K562 (cell line): ENCODE measurements around the gene NUP62CL. TPM values are rescaled to one million over a fixed set of nuclear protein-coding genes. Genes with fewer than 3 reads are reported as not detected.
A peak's percentile ranks its signal among the peaks of the same experiment; 100 is the strongest.

Experiments
- ATAC-seq: fragments of 200-7000 bp; cut with Tn5 transposase; 3 replicates; pipeline ENCODE4 v1.9.1; 2020; ENCODE audit warnings: moderate library complexity
- BruUV-seq: library from RNA; stranded (reverse); fragments of 400-500 nt; replicated peaks from 2 replicates; lab custom pipeline; 2021; lab: Mats Ljungman, UMichigan
- CTCF ChIA-PET: fragments of 300-600 bp; formaldehyde crosslinking; extraction: SDS; loops from one replicate; lab custom pipeline; 2021; ENCODE audit warnings: low intra/inter-chr PET ratio; lab: Yijun Ruan, JAX
- POLR2A ChIA-PET: fragments of 300-600, 350-650 bp; sonication (Branson Sonifier 250); formaldehyde crosslinking; extraction: SDS; loops from one replicate; lab custom pipeline; 2021; ENCODE audit warnings: antibody characterized with exemption, inconsistent platforms; lab: Yijun Ruan, JAX
- DNase-seq, 4 experiments: peaks; one replicate each; pipeline versions ENCODE4 v3.0.0 to v3.0.0-alpha.2; 2011 to 2018; ENCODE audit warnings: low spot score in 3 of 4, mixed read lengths in 3 of 4; ENCODE audit errors: extremely low read depth in 1 of 4
- FAIRE-seq: peaks from 2 replicates; lab custom pipeline; 2011; peaks lifted over from hg19 to GRCh38; lab: Jason Lieb, UNC
- H2AFZ ChIP-seq: 2 replicates; pipeline ENCODE4 v1.6.0; 2011; ENCODE audit warnings: low read depth, low read length, control low read depth, inconsistent platforms
- H3K27ac ChIP-seq: fragments of 200-600 bp; 3 replicates; pipeline ENCODE4 v1.8.0; 2011; ENCODE audit warnings: low read depth, mild to moderate bottlenecking, control low read depth, inconsistent platforms, low read length, moderate library complexity, mixed read lengths; ENCODE audit errors: extremely low read depth
- H3K27me3 ChIP-seq, 2 experiments: fragments of 300-600 bp in 1 of 2; 2 replicates in 1 of 2; 3 replicates in 1 of 2; pipeline versions ENCODE4 v1.6.0 to v1.8.0; 2011; ENCODE audit warnings: inconsistent platforms in 2 of 2, low read length in 2 of 2, mild to moderate bottlenecking in 1 of 2, mixed read lengths in 1 of 2, moderate library complexity in 1 of 2; ENCODE audit not compliant: control insufficient read depth in 2 of 2, insufficient read depth in 2 of 2
- H3K36me3 ChIP-seq: fragments of 300-600 bp; 3 replicates; pipeline ENCODE4 v1.8.0; 2011; ENCODE audit warnings: mild to moderate bottlenecking, low read length, inconsistent platforms; ENCODE audit not compliant: control insufficient read depth, insufficient read depth
- H3K4me1 ChIP-seq, 2 experiments: fragments of 200-600 bp in 1 of 2; replicated peaks in 1 of 2; 2 replicates in 1 of 2; 3 replicates in 1 of 2; pipeline versions ENCODE4 v1.5.1 to v1.8.0; 2011; ENCODE audit warnings: inconsistent platforms in 2 of 2, low read length in 2 of 2, mild to moderate bottlenecking in 1 of 2, mixed read lengths in 1 of 2, moderate library complexity in 1 of 2; ENCODE audit not compliant: control insufficient read depth in 2 of 2, insufficient read depth in 2 of 2
- H3K4me2 ChIP-seq: 2 replicates; pipeline ENCODE4 v1.6.1; 2011; ENCODE audit warnings: low read length, control low read depth, inconsistent platforms, mixed read lengths; ENCODE audit not compliant: insufficient read depth
- H3K4me3 ChIP-seq: fragments of 200-600 bp; sonication (generic), shearing (Covaris generic); 2 replicates; pipeline ENCODE4 v1.5.1; 2016; ENCODE audit warnings: control low read depth, inconsistent platforms
- H3K79me2 ChIP-seq: fragments of 200-600 bp; 3 replicates; pipeline ENCODE4 v1.8.0; 2011; ENCODE audit warnings: low read length, inconsistent platforms; ENCODE audit not compliant: control insufficient read depth, insufficient read depth
- H3K9ac ChIP-seq, 2 experiments: 2 replicates each; pipeline versions ENCODE4 v1.6.0 to v1.6.1; 2011; ENCODE audit warnings: low read depth in 2 of 2, low read length in 2 of 2, control low read depth in 1 of 2, inconsistent platforms in 1 of 2, mild to moderate bottlenecking in 1 of 2, mixed read lengths in 1 of 2; ENCODE audit not compliant: insufficient read depth in 1 of 2
- H3K9me1 ChIP-seq: one replicate; pipeline ENCODE4 v1.6.0; 2011; ENCODE audit warnings: inconsistent platforms, mild to moderate bottlenecking, low read length, moderate library complexity; ENCODE audit not compliant: control insufficient read depth, insufficient read depth
- H3K9me3 ChIP-seq: replicated peaks from 2 replicates; pipeline ENCODE4 v1.5.1; 2011; ENCODE audit warnings: low read depth, low read length, inconsistent platforms; ENCODE audit not compliant: control insufficient read depth, insufficient read depth
- H4K20me1 ChIP-seq: replicated peaks from 2 replicates; pipeline ENCODE4 v1.6.1; 2011; ENCODE audit warnings: low read length, inconsistent platforms, mixed read lengths; ENCODE audit not compliant: control insufficient read depth, insufficient read depth
- CHAMP1 ChIP-seq: fragments of 450-650 bp; IDR thresholded peaks from 2 replicates; pipeline ENCODE4 v1.6.1; 2016; ENCODE audit warnings: mild to moderate bottlenecking
- E2F5 ChIP-seq: sonication (generic); formaldehyde crosslinking; IDR thresholded peaks from 2 replicates; pipeline ENCODE4 v1.8.0; 2022; ENCODE audit warnings: mild to moderate bottlenecking, missing genetic modification reagents
- L3MBTL2 ChIP-seq: fragments of 450-650 bp; IDR thresholded peaks from 2 replicates; pipeline ENCODE4 v1.6.1; 2016; ENCODE audit warnings: mild to moderate bottlenecking, moderate library complexity
- MEIS2 ChIP-seq: fragments of 450-650 bp; IDR thresholded peaks from 2 replicates; pipeline ENCODE4 v1.6.1; 2014; ENCODE audit warnings: mild to moderate bottlenecking; ENCODE audit not compliant: partially characterized antibody
- MYNN ChIP-seq, 2 experiments: sonication (generic); formaldehyde crosslinking in 1 of 2; IDR thresholded peaks; 2 replicates each; pipeline versions ENCODE4 v1.5.0 to v1.6.1; 2016 to 2020; ENCODE audit warnings: antibody characterized with exemption in 1 of 2, missing genetic modification reagents in 1 of 2
- NFXL1 ChIP-seq: fragments of 450-650 bp; formaldehyde crosslinking; IDR thresholded peaks from 2 replicates; pipeline ENCODE4 v1.4.0; 2021; ENCODE audit warnings: mild to moderate bottlenecking
- POLR2A ChIP-seq: fragments of 450-650 bp; conservative IDR thresholded peaks from 2 replicates; pipeline ENCODE4 v1.6.1; 2016
- TAF15 ChIP-seq: fragments of 200-400 bp; formaldehyde crosslinking; IDR thresholded peaks from 2 replicates; pipeline ENCODE4 v1.6.1; 2017; ENCODE audit warnings: mild to moderate bottlenecking, low read depth, low read length, moderate library complexity
- ZNF431 ChIP-seq: sonication (generic); formaldehyde crosslinking; IDR thresholded peaks from 2 replicates; pipeline ENCODE4 v1.8.0; 2022; ENCODE audit warnings: mild to moderate bottlenecking, missing genetic modification reagents
- ZNF518B ChIP-seq: fragments of 250-450 bp; sonication (Bioruptor Pico); IDR thresholded peaks from 2 replicates; pipeline ENCODE4 v1.5.0; 2021; ENCODE audit warnings: mild to moderate bottlenecking, moderate library complexity
- WGBS: fragments of 100-300 bp; shearing (Covaris generic); methylation state at CpG from one replicate; pipeline ENCODE4 v1.1.6; 2016; ENCODE audit warnings: low coverage, mixed read lengths; ENCODE audit not compliant: insufficient coverage; ENCODE audit errors: missing lambda C conversion rate; 5-methylcytosine and 5-hydroxymethylcytosine counted together
- in situ Hi-C: fragments of 300-500 bp; cut with MboI; formaldehyde crosslinking; loops from 4 replicates; pipeline ENCODE4 v1.15.0; 2018; ENCODE audit warnings: inconsistent platforms, mixed read lengths
- intact Hi-C: fragments of 100-400 bp; cut with micrococcal nuclease; formaldehyde crosslinking; loops from 2 replicates; pipeline ENCODE4 v1.14.2; 2022
- polyA plus RNA-seq, 8 experiments: library from polyadenylated mRNA; depleted of rRNA in 4 of 8; stranded (reverse) in 5 of 8; unstranded in 3 of 8; fragments of >200 nt; fragmentation: Nextera tagmentation in 2 of 8; fragmentation: Illumina TruSeq in 1 of 8; extraction: Ambion mirVana in 2 of 8; extraction: Trizol in 1 of 8; gene quantifications; 2 replicates each; pipeline versions ENCODE4 v1.2.1 to v1.2.3, GENCODE V29; 2011 to 2014; ENCODE audit warnings: inconsistent platforms in 1 of 8, missing spikeins in 1 of 8
- total RNA-seq, 7 experiments: library from RNA; depleted of rRNA in 6 of 7; stranded (reverse); fragments of >200 nt in 6 of 7; fragmentation: Illumina TruSeq in 2 of 7; extraction: Trizol in 2 of 7; gene quantifications; 2 replicates each; pipeline versions ENCODE4 v1.2.1 to v1.2.3, GENCODE V29; 2011 to 2021; ENCODE audit warnings: low replicate concordance in 1 of 7

Gene NUP62CL
- total and polyA plus RNA-seq, 9 of the 15 experiments (the other 6 are each of a cell fraction or from before 2014, with no cell fraction given), result 29.7 to 101 (median 42.7) TPM

- intact Hi-C loops (no loop called here), in situ Hi-C loops (no loop called here)
- TF ChIP-seq ZNF431 (CRISPR knock-in tag) (no peak), MEIS2 (peak; percentile 48)
- Histone ChIP-seq H3K36me3 (no peaks in the 10 kb centered on the region), H3K9me1 (no peaks in the 10 kb centered on the region), H4K20me1 (no peaks in the 10 kb centered on the region), H2AFZ (no peak overlapping the region), H3K9ac (no peak overlapping the region), H3K4me2 (no peak overlapping the region), H3K27me3 (no peaks in the 10 kb centered on the region), H3K27ac (no peak overlapping the region), H3K9me3 (no peaks in the 10 kb centered on the region), H3K79me2 (no peaks in the 10 kb centered on the region), H3K4me3 (no peak overlapping the region), H3K4me1 (peaks cover 0 to 5% of the 10 kb centered on the region in 2 experiments; a peak in 2 of 5 replicates)
- ChIA-PET POLR2A (no interaction called here), CTCF (no interaction called here)
- 75% methylated on average over 1 of the region's 1 CpG for WGBS
- no TSS peak for BruUV-seq
- DNase-seq (no peak), ATAC-seq (no peak), FAIRE-seq (no peak)
Observed at GRCh38 chrX:107226757-107227156, 20.5 kb upstream of the NUP62CL start.

- no TSS peak for BruUV-seq
- 63% methylated on average over 1 of the region's 1 CpG for WGBS
- ATAC-seq (no peak), DNase-seq (no peak), FAIRE-seq (no peak)
- in situ Hi-C loops, result no loop called here
- Histone ChIP-seq H4K20me1 (no peaks in the 10 kb centered on the region), H3K9me3 (no peaks in the 10 kb centered on the region), H3K9ac (no peak overlapping the region), H3K79me2 (no peaks in the 10 kb centered on the region), H3K27me3 (no peaks in the 10 kb centered on the region), H3K4me1 (no peaks in the 10 kb centered on the region), H2AFZ (no peak overlapping the region), H3K4me3 (no peak overlapping the region), H3K4me2 (no peak overlapping the region), H3K27ac (no peak overlapping the region), H3K36me3 (no peaks in the 10 kb centered on the region), H3K9me1 (no peaks in the 10 kb centered on the region)
- intact Hi-C loops, result no loop called here
- POLR2A ChIA-PET, result interaction anchor here (1.6 kb wide), 1 partner anchor 9 kb away, joined by 5 read pairs; no protein-coding TSS in a partner anchor
- CTCF ChIA-PET, result no interaction called here
- TF ChIP-seq MYNN (IDR thresholded peaks at IDR 0.05) (no peak), MYNN (CRISPR knock-in tag; IDR thresholded peaks at IDR 0.05) (no peak), ZNF518B (CRISPR knock-in tag) (no peak), E2F5 (CRISPR knock-in tag) (no peak), NFXL1 (CRISPR knock-in tag) (no peak), TAF15 (no peak), POLR2A (no peak), L3MBTL2 (no peak), CHAMP1 (no peak)
Observed at GRCh38 chrX:107213477-107213876, 7.2 kb upstream of the NUP62CL start.
